Activated CD4-positive, alpha-beta T cell treated with anti-CD3 and anti-CD28 coated beads, Interleukin-2, amount 50 U/mL, for 16 hours (primary cell): ENCODE data around the gene SLC9C1.

Experiments
- DNase-seq: peaks from one replicate; pipeline ENCODE4 v3.0.0-alpha.2; 2020

SLC9C1 gene

GRCh38 chr3:112175646-112176045 is 118.4 kb downstream of the SLC9C1 start:
- no peak for DNase-seq

GRCh38 chr3:112175037-112175436 is 119.0 kb downstream of the SLC9C1 start:
- DNase-seq = no peak

GRCh38 chr3:112171144-112171543 is 122.9 kb downstream of the SLC9C1 start:
- no peak for DNase-seq

- no peak for DNase-seq
These were observed 124.0 kb downstream of the SLC9C1 start for GRCh38 chr3:112170046-112170445.

GRCh38 chr3:112167758-112168157 is 126.3 kb downstream of the SLC9C1 start:
- DNase-seq = no peak

- DNase-seq = no peak
These were observed 144.9 kb downstream of the SLC9C1 start for GRCh38 chr3:112149136-112149535.

- DNase-seq = no peak
These were observed 150.3 kb downstream of the SLC9C1 start for GRCh38 chr3:112143689-112144088.

- DNase-seq = peak; percentile 57
These were observed 150.8 kb downstream of the SLC9C1 start for GRCh38 chr3:112143251-112143650.

- no peak for DNase-seq
These were observed 152.7 kb downstream of the SLC9C1 start for GRCh38 chr3:112141293-112141692.

- no peak for DNase-seq
These were observed 153.4 kb downstream of the SLC9C1 start for GRCh38 chr3:112140584-112140983.

- DNase-seq = no peak
These were observed 155.6 kb downstream of the SLC9C1 start for GRCh38 chr3:112138219-112138969.

- DNase-seq = no peak
These were observed 156.2 kb downstream of the SLC9C1 start for GRCh38 chr3:112137781-112138180.

- DNase-seq = peak; percentile 49
These were observed 156.9 kb downstream of the SLC9C1 start for GRCh38 chr3:112136959-112137693.

GRCh38 chr3:112136046-112136445 is 158.0 kb downstream of the SLC9C1 start:
- DNase-seq = no peak

GRCh38 chr3:112134335-112135124 is 159.5 kb downstream of the SLC9C1 start:
- no peak for DNase-seq

GRCh38 chr3:112133626-112134334 is 160.2 kb downstream of the SLC9C1 start:
- DNase-seq = no peak

GRCh38 chr3:112132975-112133448 is 161.0 kb downstream of the SLC9C1 start, which contains the start of gene GCSAM:
TSS of gene GCSAM (minus strand) at chr3:112133248. CDS start at chr3:112133120, 128 bp downstream.
- peak; percentile 70 for DNase-seq

GRCh38 chr3:112132554-112132953 is 161.5 kb downstream of the SLC9C1 start:
- no peak for DNase-seq

- DNase-seq = no peak
These were observed 161.9 kb downstream of the SLC9C1 start for GRCh38 chr3:112132088-112132487.

GRCh38 chr3:112131111-112131510 is 162.9 kb downstream of the SLC9C1 start:
- no peak for DNase-seq

GRCh38 chr3:112130638-112130993 is 163.4 kb downstream of the SLC9C1 start:
- no peak for DNase-seq

- no peak for DNase-seq
These were observed 163.9 kb downstream of the SLC9C1 start for GRCh38 chr3:112129925-112130637.
